Keratinocyte (primary cell): ENCODE results near the gene CYP4A22. TPM values are rescaled to one million over a fixed set of nuclear protein-coding genes. Genes with fewer than 3 reads are reported as not detected.
"Not testable (repeated sequence)": the region's sequence is repeated elsewhere in the genome, so short reads cannot be mapped to it uniquely, and the experiment has no call there.

ENCODE experiments used
- DNase-seq: peaks from one replicate; pipeline ENCODE4 v3.0.0-alpha.2; 2011; ENCODE audit warnings: low read depth, missing footprints, low spot score
- FAIRE-seq: peaks from 2 replicates; lab custom pipeline; 2011; peaks lifted over from hg19 to GRCh38; lab: Jason Lieb, UNC
- H2AFZ ChIP-seq: 2 replicates; pipeline ENCODE4 v1.6.0; 2012; ENCODE audit warnings: low read length, control low read depth, inconsistent platforms; ENCODE audit not compliant: control insufficient read depth
- H3K27ac ChIP-seq: 2 replicates; pipeline ENCODE4 v1.5.1; 2011; ENCODE audit warnings: low read length; ENCODE audit not compliant: control insufficient read depth, insufficient read depth
- H3K27me3 ChIP-seq: 3 replicates; pipeline ENCODE4 v1.6.0; 2011; ENCODE audit warnings: low read length; ENCODE audit not compliant: control insufficient read depth, insufficient read depth; ENCODE audit errors: extremely low read depth
- H3K36me3 ChIP-seq, 2 experiments: 2 replicates in 1 of 2; 3 replicates in 1 of 2; pipeline ENCODE4 v1.5.1; 2011; ENCODE audit warnings: low read length in 2 of 2, mild to moderate bottlenecking in 1 of 2; ENCODE audit not compliant: control insufficient read depth in 2 of 2, insufficient read depth in 2 of 2; ENCODE audit errors: extremely low read depth in 1 of 2
- H3K4me1 ChIP-seq: 3 replicates; pipeline ENCODE4 v1.5.1; 2011; ENCODE audit warnings: low read length; ENCODE audit not compliant: control insufficient read depth, insufficient read depth; ENCODE audit errors: extremely low read depth
- H3K4me2 ChIP-seq: 3 replicates; pipeline ENCODE4 v1.6.0; 2011; ENCODE audit warnings: low read depth, low read length; ENCODE audit not compliant: control insufficient read depth, insufficient read depth; ENCODE audit errors: extremely low read depth
- H3K4me3 ChIP-seq, 3 experiments: fragments of 200-600 bp in 1 of 3; sonication (generic) in 1 of 3; 2 replicates in 2 of 3; 3 replicates in 1 of 3; pipeline ENCODE4 v1.5.1; 2011 to 2016; ENCODE audit warnings: low read length in 3 of 3, mild to moderate bottlenecking in 3 of 3, control low read depth in 2 of 3, inconsistent platforms in 1 of 3, low read depth in 1 of 3, mixed read lengths in 1 of 3, mixed run types in 1 of 3, moderate library complexity in 1 of 3; ENCODE audit not compliant: control insufficient read depth in 2 of 3, insufficient read depth in 2 of 3; ENCODE audit errors: extremely low read depth in 1 of 3
- H3K79me2 ChIP-seq: 2 replicates; pipeline ENCODE4 v1.6.0; 2012; ENCODE audit warnings: low read length; ENCODE audit not compliant: control insufficient read depth, insufficient read depth
- H3K9ac ChIP-seq: 3 replicates; pipeline ENCODE4 v1.6.0; 2011; ENCODE audit warnings: low read length; ENCODE audit not compliant: control insufficient read depth, insufficient read depth; ENCODE audit errors: extremely low read depth
- H3K9me1 ChIP-seq: 3 replicates; pipeline ENCODE4 v1.6.0; 2011; ENCODE audit warnings: low read length; ENCODE audit not compliant: control insufficient read depth, insufficient read depth; ENCODE audit errors: extremely low read depth
- H3K9me3 ChIP-seq: 2 replicates; pipeline ENCODE4 v1.5.1; 2012; ENCODE audit warnings: low read depth, low read length; ENCODE audit not compliant: control insufficient read depth
- H4K20me1 ChIP-seq: 3 replicates; pipeline ENCODE4 v1.6.0; 2011; ENCODE audit warnings: low read length; ENCODE audit not compliant: control insufficient read depth, insufficient read depth; ENCODE audit errors: extremely low read depth
- EZH2 ChIP-seq: IDR thresholded peaks from one replicate; pipeline ENCODE4 v1.6.1; 2012; ENCODE audit warnings: inconsistent platforms, mild to moderate bottlenecking, low read length, moderate library complexity
- dilution Hi-C: fragments of 300-500 bp; cut with MboI; formaldehyde crosslinking; loops from one replicate; pipeline ENCODE4 v1.7.0; 2020; ENCODE audit warnings: low sequenced_read_pairs; ENCODE audit not compliant: extremely low pct_ligation_motif_present
- polyA minus RNA-seq, 3 experiments: library from RNA; depleted of rRNA, polyadenylated mRNA; stranded (reverse); fragments of >200 nt; gene quantifications; 1 replicate in 1 of 3; 2 replicates in 1 of 3; 3 replicates in 1 of 3; pipeline ENCODE4 v1.2.3, GENCODE V29; 2011
- polyA plus RNA-seq, 5 experiments: library from polyadenylated mRNA; depleted of rRNA in 3 of 5; stranded (reverse) in 3 of 5; stranded (forward) in 1 of 5; unstranded in 1 of 5; fragments of >200 nt; gene quantifications; 1 replicate in 1 of 5; 2 replicates in 3 of 5; 3 replicates in 1 of 5; pipeline versions ENCODE4 v1.2.1 to v1.2.3, GENCODE V29; 2011 to 2012; ENCODE audit warnings: missing spikeins in 2 of 5, low read depth in 1 of 5, low replicate concordance in 1 of 5
- TF ChIP-seq, protein P1 (sequence below), 3 experiments: IDR thresholded peaks in 1 of 3; conservative IDR thresholded peaks in 1 of 3; optimal IDR thresholded peaks in 1 of 3; 2 replicates in 2 of 3; 3 replicates in 1 of 3; pipeline versions ENCODE3 to v1.5.1; 2011; ENCODE audit warnings: low read length in 3 of 3, mild to moderate bottlenecking in 3 of 3, moderate library complexity in 2 of 3, control low read depth in 1 of 3, inconsistent platforms in 1 of 3; ENCODE audit not compliant: insufficient read depth in 2 of 3; ENCODE audit errors: extremely low read depth in 1 of 3

The CYP4A22 gene, protein sequence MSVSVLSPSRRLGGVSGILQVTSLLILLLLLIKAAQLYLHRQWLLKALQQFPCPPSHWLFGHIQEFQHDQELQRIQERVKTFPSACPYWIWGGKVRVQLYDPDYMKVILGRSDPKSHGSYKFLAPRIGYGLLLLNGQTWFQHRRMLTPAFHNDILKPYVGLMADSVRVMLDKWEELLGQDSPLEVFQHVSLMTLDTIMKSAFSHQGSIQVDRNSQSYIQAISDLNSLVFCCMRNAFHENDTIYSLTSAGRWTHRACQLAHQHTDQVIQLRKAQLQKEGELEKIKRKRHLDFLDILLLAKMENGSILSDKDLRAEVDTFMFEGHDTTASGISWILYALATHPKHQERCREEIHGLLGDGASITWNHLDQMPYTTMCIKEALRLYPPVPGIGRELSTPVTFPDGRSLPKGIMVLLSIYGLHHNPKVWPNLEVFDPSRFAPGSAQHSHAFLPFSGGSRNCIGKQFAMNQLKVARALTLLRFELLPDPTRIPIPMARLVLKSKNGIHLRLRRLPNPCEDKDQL
- polyA plus RNA-seq = not detected in 3 replicates
- polyA plus RNA-seq (2011; ENCODE audit: low read depth) = not detected
- not detected in 2 replicates for polyA plus RNA-seq (2011; cell fraction: cytosol; rRNA removed)
- not detected in 2 replicates for polyA plus RNA-seq (2011; cell fraction: nucleus; rRNA removed)
- 0.08 TPM in 1 of 2 replicates, not detected in the other for polyA plus RNA-seq (2012; ENCODE audit: low replicate concordance)
- polyA minus RNA-seq = not detected in 3 replicates
- not detected for polyA minus RNA-seq (2011; cell fraction: cytosol; rRNA and poly(A)+ RNA removed)
- polyA minus RNA-seq (2011; cell fraction: nucleus; rRNA and poly(A)+ RNA removed) = not detected in 2 replicates

DNA sequence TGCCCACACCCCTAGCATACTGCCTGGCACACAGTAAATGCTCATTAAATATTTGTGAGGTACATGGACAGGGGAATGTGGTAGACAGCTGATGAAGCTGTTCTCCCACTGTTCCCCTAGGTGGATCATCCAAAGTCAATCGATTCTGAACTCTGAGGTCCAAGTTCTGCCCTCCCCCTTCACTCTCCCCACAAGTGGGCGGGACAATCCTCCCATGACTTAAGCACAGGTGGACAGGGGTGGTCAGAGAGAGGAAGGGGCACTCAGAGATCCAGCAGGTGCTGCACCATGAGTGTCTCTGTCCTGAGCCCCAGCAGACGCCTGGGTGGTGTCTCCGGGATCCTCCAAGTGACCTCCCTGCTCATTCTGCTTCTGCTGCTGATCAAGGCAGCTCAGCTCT is at the start of gene CYP4A22:
Gene CYP4A22, plus strand, starts transcription at position 244 of the 400 bp plus-strand sequence. Its CDS starts 45 bp downstream, at position 289.
- H3K4me3 ChIP-seq = no peak within 1 kb of the TSS
- dilution Hi-C loops = no loop called here

DNA sequence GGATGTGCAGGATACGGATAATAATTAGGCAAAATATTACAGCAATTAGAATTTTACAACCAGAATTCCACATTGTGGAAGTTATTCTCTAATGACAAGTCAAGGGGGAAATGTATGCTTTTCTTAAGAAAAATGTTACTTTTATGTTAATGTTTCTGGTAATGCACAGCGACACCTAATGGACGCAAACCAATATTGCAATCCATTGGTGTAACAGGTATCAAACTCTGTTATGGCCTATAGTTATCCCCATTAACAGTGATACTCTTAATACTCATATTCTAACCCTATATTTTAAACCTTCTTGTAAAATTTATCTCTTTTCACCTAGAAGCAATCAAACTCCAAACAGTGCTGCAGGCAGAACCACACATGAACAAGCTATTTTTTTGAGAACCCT is 47.9 kb upstream of the CYP4A22 start:
- DNase-seq, H3K27ac ChIP-seq, H2AFZ ChIP-seq, H3K36me3 ChIP-seq, H3K4me1 ChIP-seq, H3K79me2 ChIP-seq, H3K4me2 ChIP-seq, FAIRE-seq, H3K4me3 ChIP-seq, H3K9me1 ChIP-seq, H3K9ac ChIP-seq, H4K20me1 ChIP-seq, H3K9me3 ChIP-seq, H3K27me3 ChIP-seq, dilution Hi-C loops: not testable (repeated sequence)
- TF ChIP-seq, protein P1, sequence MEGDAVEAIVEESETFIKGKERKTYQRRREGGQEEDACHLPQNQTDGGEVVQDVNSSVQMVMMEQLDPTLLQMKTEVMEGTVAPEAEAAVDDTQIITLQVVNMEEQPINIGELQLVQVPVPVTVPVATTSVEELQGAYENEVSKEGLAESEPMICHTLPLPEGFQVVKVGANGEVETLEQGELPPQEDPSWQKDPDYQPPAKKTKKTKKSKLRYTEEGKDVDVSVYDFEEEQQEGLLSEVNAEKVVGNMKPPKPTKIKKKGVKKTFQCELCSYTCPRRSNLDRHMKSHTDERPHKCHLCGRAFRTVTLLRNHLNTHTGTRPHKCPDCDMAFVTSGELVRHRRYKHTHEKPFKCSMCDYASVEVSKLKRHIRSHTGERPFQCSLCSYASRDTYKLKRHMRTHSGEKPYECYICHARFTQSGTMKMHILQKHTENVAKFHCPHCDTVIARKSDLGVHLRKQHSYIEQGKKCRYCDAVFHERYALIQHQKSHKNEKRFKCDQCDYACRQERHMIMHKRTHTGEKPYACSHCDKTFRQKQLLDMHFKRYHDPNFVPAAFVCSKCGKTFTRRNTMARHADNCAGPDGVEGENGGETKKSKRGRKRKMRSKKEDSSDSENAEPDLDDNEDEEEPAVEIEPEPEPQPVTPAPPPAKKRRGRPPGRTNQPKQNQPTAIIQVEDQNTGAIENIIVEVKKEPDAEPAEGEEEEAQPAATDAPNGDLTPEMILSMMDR (optimal IDR thresholded peaks at IDR 0.05 in 1 of 3, IDR thresholded peaks at IDR 0.05 in 1 of 3, conservative IDR thresholded peaks at IDR 0.05 in 1 of 3; ENCODE audit: extremely low read depth in 1 of 3, insufficient read depth in 2 of 3, low read length in 3 of 3) = peak in 1 of 3 experiments; percentile 20

More for the DNA sequence above, at the start of gene CYP4A22:
- Histone ChIP-seq H3K36me3 (no peaks in the 10 kb centered on the region), H3K9ac (no peak within 1 kb of the TSS), H2AFZ (no peak within 1 kb of the TSS), H3K79me2 (no peaks in the 10 kb centered on the region), H3K4me2 (no peak within 1 kb of the TSS), H4K20me1 (no peaks in the 10 kb centered on the region), H3K27ac (no peak within 1 kb of the TSS), H3K27me3 (no peaks in the 10 kb centered on the region), H3K9me1 (no peaks in the 10 kb centered on the region), H3K4me1 (no peaks in the 10 kb centered on the region), H3K9me3 (no peaks in the 10 kb centered on the region)
- FAIRE-seq = no peak
- TF ChIP-seq, protein P1 (optimal IDR thresholded peaks at IDR 0.05 in 1 of 3, IDR thresholded peaks at IDR 0.05 in 1 of 3, conservative IDR thresholded peaks at IDR 0.05 in 1 of 3; ENCODE audit: extremely low read depth in 1 of 3, insufficient read depth in 2 of 3, low read length in 3 of 3) = no peak
- no peak for TF ChIP-seq EZH2
- DNase-seq = no peak
